ENCODE data around the gene OR51B2.

DNA sequence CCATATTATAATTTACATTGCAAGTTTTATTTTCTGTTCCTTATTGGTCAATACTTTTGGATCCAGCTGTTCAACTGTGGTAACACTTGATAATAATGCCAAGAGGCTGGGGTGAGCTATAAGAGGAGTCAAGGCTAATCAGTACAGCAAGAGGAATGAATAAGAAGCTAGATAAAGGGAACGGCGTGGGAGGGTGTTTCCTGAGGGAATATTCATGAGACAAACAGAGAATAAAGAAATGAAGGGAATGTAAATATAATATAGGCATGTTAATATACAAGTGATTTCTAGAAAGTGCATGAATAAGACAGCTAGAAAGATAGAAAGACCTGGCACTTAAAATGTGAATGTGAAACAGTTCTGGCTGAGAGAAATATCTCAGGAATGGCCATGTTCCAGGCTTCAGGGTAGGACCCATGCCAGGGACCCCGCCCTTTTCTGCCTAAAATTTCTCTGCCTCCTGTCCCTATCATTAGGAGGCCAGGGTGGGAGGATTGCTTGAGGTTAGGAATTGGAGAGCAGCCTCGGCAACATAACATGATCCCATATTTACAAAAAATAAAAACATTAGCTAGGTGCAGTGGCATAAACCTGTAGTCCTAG, 26.3 kb downstream of the OR51B2 start:
- TF ChIP-seq, protein P1, sequence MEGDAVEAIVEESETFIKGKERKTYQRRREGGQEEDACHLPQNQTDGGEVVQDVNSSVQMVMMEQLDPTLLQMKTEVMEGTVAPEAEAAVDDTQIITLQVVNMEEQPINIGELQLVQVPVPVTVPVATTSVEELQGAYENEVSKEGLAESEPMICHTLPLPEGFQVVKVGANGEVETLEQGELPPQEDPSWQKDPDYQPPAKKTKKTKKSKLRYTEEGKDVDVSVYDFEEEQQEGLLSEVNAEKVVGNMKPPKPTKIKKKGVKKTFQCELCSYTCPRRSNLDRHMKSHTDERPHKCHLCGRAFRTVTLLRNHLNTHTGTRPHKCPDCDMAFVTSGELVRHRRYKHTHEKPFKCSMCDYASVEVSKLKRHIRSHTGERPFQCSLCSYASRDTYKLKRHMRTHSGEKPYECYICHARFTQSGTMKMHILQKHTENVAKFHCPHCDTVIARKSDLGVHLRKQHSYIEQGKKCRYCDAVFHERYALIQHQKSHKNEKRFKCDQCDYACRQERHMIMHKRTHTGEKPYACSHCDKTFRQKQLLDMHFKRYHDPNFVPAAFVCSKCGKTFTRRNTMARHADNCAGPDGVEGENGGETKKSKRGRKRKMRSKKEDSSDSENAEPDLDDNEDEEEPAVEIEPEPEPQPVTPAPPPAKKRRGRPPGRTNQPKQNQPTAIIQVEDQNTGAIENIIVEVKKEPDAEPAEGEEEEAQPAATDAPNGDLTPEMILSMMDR (IDR thresholded peaks at IDR 0.05) = no peak
- TF ChIP-seq SIN3A (IDR thresholded peaks at IDR 0.05; ENCODE audit: borderline replicate concordance, insufficient read depth, low read depth, low read length) = no peak
- TF ChIP-seq, protein P2, sequence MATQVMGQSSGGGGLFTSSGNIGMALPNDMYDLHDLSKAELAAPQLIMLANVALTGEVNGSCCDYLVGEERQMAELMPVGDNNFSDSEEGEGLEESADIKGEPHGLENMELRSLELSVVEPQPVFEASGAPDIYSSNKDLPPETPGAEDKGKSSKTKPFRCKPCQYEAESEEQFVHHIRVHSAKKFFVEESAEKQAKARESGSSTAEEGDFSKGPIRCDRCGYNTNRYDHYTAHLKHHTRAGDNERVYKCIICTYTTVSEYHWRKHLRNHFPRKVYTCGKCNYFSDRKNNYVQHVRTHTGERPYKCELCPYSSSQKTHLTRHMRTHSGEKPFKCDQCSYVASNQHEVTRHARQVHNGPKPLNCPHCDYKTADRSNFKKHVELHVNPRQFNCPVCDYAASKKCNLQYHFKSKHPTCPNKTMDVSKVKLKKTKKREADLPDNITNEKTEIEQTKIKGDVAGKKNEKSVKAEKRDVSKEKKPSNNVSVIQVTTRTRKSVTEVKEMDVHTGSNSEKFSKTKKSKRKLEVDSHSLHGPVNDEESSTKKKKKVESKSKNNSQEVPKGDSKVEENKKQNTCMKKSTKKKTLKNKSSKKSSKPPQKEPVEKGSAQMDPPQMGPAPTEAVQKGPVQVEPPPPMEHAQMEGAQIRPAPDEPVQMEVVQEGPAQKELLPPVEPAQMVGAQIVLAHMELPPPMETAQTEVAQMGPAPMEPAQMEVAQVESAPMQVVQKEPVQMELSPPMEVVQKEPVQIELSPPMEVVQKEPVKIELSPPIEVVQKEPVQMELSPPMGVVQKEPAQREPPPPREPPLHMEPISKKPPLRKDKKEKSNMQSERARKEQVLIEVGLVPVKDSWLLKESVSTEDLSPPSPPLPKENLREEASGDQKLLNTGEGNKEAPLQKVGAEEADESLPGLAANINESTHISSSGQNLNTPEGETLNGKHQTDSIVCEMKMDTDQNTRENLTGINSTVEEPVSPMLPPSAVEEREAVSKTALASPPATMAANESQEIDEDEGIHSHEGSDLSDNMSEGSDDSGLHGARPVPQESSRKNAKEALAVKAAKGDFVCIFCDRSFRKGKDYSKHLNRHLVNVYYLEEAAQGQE (IDR thresholded peaks at IDR 0.05; ENCODE audit: insufficient read depth in 1 of 2, low read depth in 2 of 2, low read length in 1 of 2) = no peak

Measured in Panc1 (cell line).